ENCODE data around the gene TSEN15. TPM values are rescaled to one million over a fixed set of nuclear protein-coding genes. Genes with fewer than 3 reads are reported as not detected.

Gene TSEN15
- total and polyA plus RNA-seq, 2 of the 13 experiments (the other 11 are each of a cell fraction or from before 2014, with no cell fraction given): 25.6 to 35.8 TPM

- TF ChIP-seq ZNF691 (CRISPR knock-in tag; IDR thresholded peaks at IDR 0.05; ENCODE audit: borderline replicate concordance, low read depth): peak; percentile 88; the same call in 1 of the 2 replicates
- TF ChIP-seq ZNF576 (CRISPR knock-in tag; IDR thresholded peaks at IDR 0.05): no peak
- TF ChIP-seq ZBTB8A (CRISPR knock-in tag; IDR thresholded peaks at IDR 0.05; ENCODE audit: borderline replicate concordance, low read depth): no peak
- no peak for TF ChIP-seq ZNF138 (CRISPR knock-in tag; IDR thresholded peaks at IDR 0.05; ENCODE audit: low read depth)
- TF ChIP-seq ZNF615 (CRISPR knock-in tag; IDR thresholded peaks at IDR 0.05; ENCODE audit: borderline replicate concordance): no peak; the same call in 1 of the 2 replicates
- TF ChIP-seq AKNA (CRISPR knock-in tag; IDR thresholded peaks at IDR 0.05; ENCODE audit: borderline replicate concordance): no peak
- no peak for TF ChIP-seq ARNT (IDR thresholded peaks at IDR 0.05)
- peak; percentile 96 for TF ChIP-seq HOXA3 (CRISPR knock-in tag; IDR thresholded peaks at IDR 0.05)
- peak; percentile 89 for TF ChIP-seq ZNF607 (CRISPR knock-in tag; IDR thresholded peaks at IDR 0.05; ENCODE audit: borderline replicate concordance)
- no peak for TF ChIP-seq MNT (IDR thresholded peaks at IDR 0.05)
- peak; percentile 90 for TF ChIP-seq ZNF331 (CRISPR knock-in tag; IDR thresholded peaks at IDR 0.05)
- peak; percentile 98 for TF ChIP-seq RBFOX2 (IDR thresholded peaks at IDR 0.05; ENCODE audit: low read depth, low read length)
- no peak for TF ChIP-seq ZHX2 (IDR thresholded peaks at IDR 0.05; ENCODE audit: low read depth)
- no peak for TF ChIP-seq ZHX2 (CRISPR knock-in tag; IDR thresholded peaks at IDR 0.05; ENCODE audit: borderline replicate concordance)
Measured at GRCh38 chr1:184051485-184052193, at the start of gene TSEN15 (continued).

Data from HepG2 (cell line).